Globus pallidus (tissue), 1 donor: Measurements from ENCODE around the gene FBXW10.
"Not testable (repeated sequence)": the region's sequence is repeated elsewhere in the genome, so short reads cannot be mapped to it uniquely, and the experiment has no call there.

Source experiments
- DNase-seq: peaks from one replicate; pipeline ENCODE4 v3.0.0-alpha.2; 2015; ENCODE audit warnings: low spot score

FBXW10 gene, protein sequence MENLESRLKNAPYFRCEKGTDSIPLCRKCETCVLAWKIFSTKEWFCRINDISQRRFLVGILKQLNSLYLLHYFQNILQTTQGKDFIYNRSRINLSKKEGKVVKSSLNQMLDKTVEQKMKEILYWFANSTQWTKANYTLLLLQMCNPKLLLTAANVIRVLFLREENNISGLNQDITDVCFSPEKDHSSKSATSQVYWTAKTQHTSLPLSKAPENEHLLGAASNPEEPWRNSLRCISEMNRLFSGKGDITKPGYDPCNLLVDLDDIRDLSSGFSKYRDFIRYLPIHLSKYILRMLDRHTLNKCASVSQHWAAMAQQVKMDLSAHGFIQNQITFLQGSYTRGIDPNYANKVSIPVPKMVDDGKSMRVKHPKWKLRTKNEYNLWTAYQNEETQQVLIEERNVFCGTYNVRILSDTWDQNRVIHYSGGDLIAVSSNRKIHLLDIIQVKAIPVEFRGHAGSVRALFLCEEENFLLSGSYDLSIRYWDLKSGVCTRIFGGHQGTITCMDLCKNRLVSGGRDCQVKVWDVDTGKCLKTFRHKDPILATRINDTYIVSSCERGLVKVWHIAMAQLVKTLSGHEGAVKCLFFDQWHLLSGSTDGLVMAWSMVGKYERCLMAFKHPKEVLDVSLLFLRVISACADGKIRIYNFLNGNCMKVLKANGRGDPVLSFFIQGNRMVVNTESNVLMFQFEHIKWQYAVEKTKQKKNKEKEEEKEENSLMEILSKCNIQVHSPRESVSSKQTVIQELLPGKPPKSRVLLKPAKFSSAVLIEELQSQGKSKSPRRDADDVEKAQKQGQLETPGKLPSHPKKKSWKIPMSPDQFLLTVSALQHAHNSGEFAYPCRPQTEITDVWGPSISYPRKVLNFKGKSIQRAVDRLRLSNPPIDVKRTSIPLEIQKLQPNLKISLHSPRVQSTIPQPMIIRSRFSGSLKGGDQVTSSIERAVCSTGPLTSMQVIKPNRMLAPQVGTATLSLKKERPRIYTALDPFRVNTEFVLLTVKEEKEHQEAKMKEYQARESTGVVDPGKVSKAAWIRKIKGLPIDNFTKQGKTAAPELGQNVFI

GRCh38 chr17:18743699-18744421 is at the start of gene FBXW10:
TSS of gene FBXW10 (plus strand) at chr17:18744054. CDS start at chr17:18744245, 191 bp downstream.
- not testable (repeated sequence) for DNase-seq

GRCh38 chr17:18695143-18695542 is 48.7 kb upstream of the FBXW10 start:
- not testable (repeated sequence) for DNase-seq

GRCh38 chr17:18698473-18699103 is 45.3 kb upstream of the FBXW10 start:
- peak; percentile 51 for DNase-seq

GRCh38 chr17:18705955-18706354 is 37.9 kb upstream of the FBXW10 start:
- not testable (repeated sequence) for DNase-seq

- not testable (repeated sequence) for DNase-seq
Observed at GRCh38 chr17:18708215-18708614, 35.6 kb upstream of the FBXW10 start.

DNA sequence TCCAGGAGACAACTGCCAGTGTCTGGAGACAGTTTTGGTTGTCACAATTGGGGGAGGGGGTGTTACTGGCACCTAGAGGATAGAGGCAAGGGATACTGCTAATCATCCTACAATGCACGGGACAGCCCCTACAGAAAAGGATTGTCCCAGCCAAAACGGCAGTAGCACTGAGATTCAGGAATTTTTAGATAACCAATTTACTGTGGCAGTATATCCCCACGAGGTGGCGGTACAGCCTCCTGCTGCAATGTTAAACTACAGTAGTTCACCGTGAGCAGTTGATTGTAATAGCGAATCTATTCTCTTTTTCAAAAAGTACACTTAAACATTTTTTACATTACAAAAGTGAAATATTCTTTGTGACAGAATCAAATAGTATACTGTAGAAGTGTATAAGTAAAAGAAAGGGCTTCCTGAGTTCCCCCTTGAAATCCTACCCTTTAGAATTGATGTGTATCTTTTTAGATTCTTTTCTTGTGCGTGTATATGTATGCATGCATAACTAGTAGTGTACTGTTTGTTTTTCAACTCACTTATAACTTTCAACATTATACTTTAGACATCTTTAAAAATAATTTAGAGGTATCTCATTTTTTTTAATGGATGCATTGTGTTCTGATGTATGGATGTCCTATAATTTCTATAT is 31.4 kb upstream of the FBXW10 start:
- DNase-seq = peak; percentile 47

DNA sequence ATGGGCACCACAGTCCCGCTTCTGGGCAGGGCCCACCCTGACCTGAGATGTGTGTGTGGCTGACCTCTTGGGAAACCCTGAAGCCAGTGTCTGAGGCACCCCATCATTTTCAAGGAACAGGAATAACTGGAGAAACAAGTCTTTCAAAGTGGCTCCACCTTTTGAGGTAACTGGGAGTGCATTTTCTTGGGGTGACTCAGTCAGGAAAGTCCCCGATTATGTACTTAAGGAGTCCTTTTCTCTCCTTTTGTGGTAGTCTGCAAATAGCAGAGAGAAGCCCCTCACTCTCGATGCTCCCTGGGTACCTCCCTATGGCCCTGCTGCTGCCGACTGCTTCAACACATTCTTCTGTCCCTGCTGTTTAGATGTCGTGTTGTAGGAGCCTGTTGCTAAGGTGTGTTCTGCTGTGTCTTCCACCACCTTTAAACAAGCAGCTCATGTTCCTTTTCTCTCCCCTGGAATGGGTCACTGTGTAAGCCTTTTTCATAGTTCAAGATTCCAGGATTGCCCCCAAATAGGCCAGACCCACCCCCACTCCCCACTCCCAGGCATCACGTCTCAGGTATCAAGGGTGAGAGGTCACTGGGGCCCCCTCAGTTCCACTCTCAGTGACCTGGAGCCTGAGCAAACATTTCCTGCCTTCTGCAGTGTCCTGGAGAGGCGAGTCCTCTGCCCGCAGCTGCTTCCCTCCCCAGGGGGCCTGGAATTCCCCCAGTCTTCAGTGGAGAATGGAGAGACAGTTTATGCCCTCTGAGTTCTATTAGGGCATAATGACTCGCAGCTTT is 25.0 kb upstream of the FBXW10 start:
- not testable (repeated sequence) for DNase-seq

GRCh38 chr17:18719428-18720110 is 24.3 kb upstream of the FBXW10 start:
- DNase-seq = not testable (repeated sequence)

- not testable (repeated sequence) for DNase-seq
Observed at GRCh38 chr17:18721775-18722547, 21.9 kb upstream of the FBXW10 start.

DNA sequence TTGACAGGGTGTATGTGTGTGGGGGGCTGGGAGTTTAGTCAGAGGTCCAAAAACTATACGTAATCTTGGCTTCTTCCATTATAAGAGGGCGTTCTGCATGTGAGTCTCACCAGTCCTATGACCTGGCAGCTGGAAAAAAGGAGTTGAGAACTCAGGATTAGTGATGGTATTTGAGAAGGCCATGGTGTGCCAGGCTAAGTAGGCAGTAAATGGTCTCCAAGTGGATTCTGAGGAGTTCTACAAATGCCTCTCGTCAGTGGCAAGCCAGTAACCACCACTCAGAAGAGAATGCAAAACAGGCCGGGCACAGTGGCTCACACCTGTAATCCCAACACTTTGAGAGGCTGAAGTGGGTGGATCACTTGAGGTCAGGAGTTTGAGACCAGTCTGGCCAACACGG is 21.2 kb upstream of the FBXW10 start:
- not testable (repeated sequence) for DNase-seq

- DNase-seq = not testable (repeated sequence)
Observed at GRCh38 chr17:18723509-18723908, 20.3 kb upstream of the FBXW10 start.

DNA sequence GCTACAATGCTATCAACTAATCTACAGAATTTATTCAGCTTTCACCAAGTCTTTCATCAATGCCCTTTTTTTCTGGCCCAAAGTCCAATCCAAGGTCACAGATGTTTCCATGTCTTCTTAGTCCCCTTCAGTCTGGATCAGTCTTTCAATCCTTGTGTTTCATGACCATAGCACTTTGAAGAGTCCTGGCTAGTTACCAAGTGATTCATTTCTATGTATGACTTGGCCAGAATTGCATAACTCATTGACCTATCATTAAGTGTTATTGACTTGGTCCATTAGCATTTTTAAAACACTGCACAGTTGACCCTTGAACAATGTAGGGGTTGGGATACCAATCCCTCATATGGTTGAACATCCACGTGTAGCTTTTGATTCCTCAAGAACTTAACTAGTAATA is 11.4 kb upstream of the FBXW10 start:
- DNase-seq = not testable (repeated sequence)

DNA sequence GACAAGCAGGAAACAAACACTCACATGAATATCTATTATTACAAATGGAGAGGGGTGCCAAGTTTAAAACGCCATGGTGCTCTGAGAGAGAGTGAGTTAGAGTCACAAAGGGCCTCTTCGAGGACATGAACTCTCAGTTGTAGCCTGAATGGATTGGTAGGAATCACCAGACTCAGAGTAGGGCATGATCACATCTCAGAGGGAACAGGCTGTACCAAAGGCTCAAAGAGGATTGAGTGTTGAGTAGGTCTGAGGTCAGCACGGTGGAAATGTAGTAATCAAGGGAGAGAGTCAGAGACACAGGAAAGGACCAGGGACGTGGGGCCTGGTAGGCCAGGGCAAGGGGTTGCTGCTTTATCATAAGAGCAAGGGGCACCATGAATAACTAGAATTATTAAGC is 10.5 kb upstream of the FBXW10 start:
- not testable (repeated sequence) for DNase-seq

DNA sequence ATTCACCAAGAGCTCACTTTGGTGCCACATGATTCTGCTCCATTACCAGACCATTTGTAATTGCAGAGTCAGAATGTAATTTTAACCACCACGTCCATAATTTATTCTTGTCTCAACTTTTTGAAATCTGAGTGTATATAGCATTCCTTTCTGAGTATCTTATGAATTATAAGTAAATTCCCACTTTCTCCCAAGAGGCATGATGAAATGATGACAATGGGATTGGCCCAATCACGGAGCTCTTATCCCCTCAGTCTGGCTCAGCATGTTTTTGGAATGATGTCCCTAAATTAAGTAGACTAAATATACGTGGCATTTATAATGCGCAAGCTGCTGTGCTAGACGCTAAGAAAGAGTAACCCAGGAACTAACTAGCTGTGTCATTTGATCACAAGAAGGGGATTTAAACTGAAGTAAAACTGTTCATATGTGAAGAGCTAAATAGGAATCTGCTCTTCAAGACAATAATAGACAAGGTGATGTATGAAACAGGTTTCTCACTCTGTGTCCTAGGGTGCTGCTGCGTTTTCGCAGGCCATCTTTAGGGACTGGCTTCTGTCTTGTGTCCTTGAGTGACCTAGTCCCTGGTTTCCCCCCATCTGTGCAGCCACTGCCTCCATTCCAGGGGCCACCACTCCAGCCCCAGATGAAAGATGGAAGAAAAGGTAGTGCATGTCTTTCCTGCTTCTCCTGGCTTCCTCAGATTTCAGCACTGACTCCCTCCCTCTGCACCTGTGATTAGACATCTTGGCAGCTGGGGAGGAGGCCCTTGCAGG is 4.0 kb upstream of the FBXW10 start:
- DNase-seq = not testable (repeated sequence)

- not testable (repeated sequence) for DNase-seq
Observed at GRCh38 chr17:18741228-18741627, 2.6 kb upstream of the FBXW10 start.

DNA sequence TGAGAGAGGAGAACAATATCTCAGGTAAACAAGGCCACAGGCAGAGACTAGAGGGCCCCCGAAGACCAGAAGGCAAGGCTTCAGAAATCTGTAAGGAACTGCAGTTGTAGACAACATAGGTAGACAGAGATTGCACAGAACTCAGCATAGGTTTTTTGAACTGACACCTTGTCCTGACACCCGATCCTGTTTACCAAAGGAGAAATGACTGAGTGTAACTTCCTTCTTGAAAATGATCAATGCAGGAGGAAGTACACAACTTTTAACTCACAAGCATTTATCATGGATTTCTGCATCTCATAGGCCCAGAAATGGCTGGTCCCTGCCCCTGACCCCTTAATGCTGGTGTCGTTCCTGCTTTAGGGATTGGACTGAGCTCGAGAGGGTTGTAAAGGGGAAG is 872 bp downstream of the FBXW10 start:
- DNase-seq = not testable (repeated sequence)

DNA sequence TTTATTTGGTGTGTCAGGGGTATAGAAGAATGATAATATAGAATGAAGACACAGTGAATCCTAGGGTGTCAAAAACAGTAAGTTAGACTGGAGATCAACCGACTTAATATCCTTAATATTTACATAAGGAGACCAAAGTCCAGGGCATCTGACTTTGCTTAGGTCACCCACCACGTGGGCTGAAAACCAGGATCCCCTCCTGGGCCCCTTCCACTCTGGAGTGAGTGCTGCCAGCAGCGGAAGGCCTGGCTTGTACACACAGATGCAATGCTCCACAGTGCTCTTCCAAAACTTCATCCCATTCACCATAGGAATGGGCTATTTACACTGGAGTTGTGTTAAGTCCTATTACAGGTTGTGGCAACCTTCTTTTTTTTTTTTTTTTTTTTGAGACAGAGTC is 2.7 kb downstream of the FBXW10 start:
- DNase-seq = not testable (repeated sequence)

- not testable (repeated sequence) for DNase-seq
Observed at GRCh38 chr17:18747501-18747900, 3.6 kb downstream of the FBXW10 start.
